Esophagus muscularis mucosa (tissue), 4 donors: Measurements from ENCODE around the gene WWC1.

Experiments
- CTCF ChIP-seq, 3 experiments: fragments of 200-600 bp in 2 of 3; fragments of 450-650 bp in 1 of 3; sonication (generic) in 2 of 3; IDR thresholded peaks; one replicate each; pipeline ENCODE4 v1.5.1; 2017 to 2019; ENCODE audit warnings: antibody characterized with exemption in 3 of 3, mild to moderate bottlenecking in 2 of 3, moderate library complexity in 1 of 3
- EP300 ChIP-seq: sonication (generic); formaldehyde crosslinking; IDR thresholded peaks from one replicate; pipeline ENCODE4 v1.6.1; 2017; ENCODE audit warnings: antibody characterized with exemption
- POLR2A ChIP-seq: fragments of 450-650 bp; IDR thresholded peaks from one replicate; pipeline ENCODE4 v1.6.1; 2017; ENCODE audit warnings: antibody characterized with exemption, moderate library complexity, mild to moderate bottlenecking, low read depth
- POLR2AphosphoS5 ChIP-seq, 2 donors: sonication (generic); formaldehyde crosslinking; IDR thresholded peaks; one replicate each; pipeline ENCODE4 v1.6.1; 2017; ENCODE audit warnings: antibody characterized with exemption in 2 of 2

GRCh38 chr5:168480601-168481000 lies 189.2 kb downstream of the WWC1 start:
- TF ChIP-seq POLR2A (no peak), CTCF (IDR thresholded peaks at IDR 0.05) (no peak), POLR2AphosphoS5 (IDR thresholded peaks at IDR 0.05) (no peak), EP300 (no peak)
